DOHH2 (cell line): Measurements from ENCODE around the gene CNTNAP5.

ENCODE experiments used
- CTCF ChIP-seq: fragments of 200-600 bp; sonication (generic); IDR thresholded peaks from one replicate; pipeline ENCODE4 v1.5.1; 2014; ENCODE audit warnings: antibody characterized with exemption, mild to moderate bottlenecking, low read depth, low read length; ENCODE audit not compliant: poor library complexity, severe bottlenecking
- EZH2phosphoT487 ChIP-seq: fragments of 200-600 bp; sonication (generic); IDR thresholded peaks from 2 replicates; pipeline ENCODE4 v1.6.1; 2017; ENCODE audit warnings: borderline replicate concordance, mild to moderate bottlenecking, antibody characterized with exemption, low read length, moderate library complexity, mixed read lengths

- no peak for TF ChIP-seq CTCF
- TF ChIP-seq EZH2phosphoT487: no peak
These were observed 120.9 kb downstream of the CNTNAP5 start for GRCh38 chr2:124145982-124146381.
